Fibroblast of lung (primary cell): ENCODE results near the gene TGM2.

ENCODE experiments used
- EZH2 ChIP-seq: IDR thresholded peaks from 2 replicates; pipeline ENCODE4 v1.5.1; 2012; ENCODE audit warnings: low read length, control low read depth, mild to moderate bottlenecking; ENCODE audit errors: missing control alignments
- TF ChIP-seq, protein P1 (sequence below), 2 donors: IDR thresholded peaks in 1 of 2; conservative IDR thresholded peaks in 1 of 2; 1 replicate in 1 of 2; 2 replicates in 1 of 2; pipeline ENCODE4 v1.5.1; 2011 to 2012; ENCODE audit warnings: low read length in 2 of 2, control low read depth in 1 of 2, inconsistent platforms in 1 of 2, low read depth in 1 of 2, mild to moderate bottlenecking in 1 of 2

- TF ChIP-seq, protein P1, sequence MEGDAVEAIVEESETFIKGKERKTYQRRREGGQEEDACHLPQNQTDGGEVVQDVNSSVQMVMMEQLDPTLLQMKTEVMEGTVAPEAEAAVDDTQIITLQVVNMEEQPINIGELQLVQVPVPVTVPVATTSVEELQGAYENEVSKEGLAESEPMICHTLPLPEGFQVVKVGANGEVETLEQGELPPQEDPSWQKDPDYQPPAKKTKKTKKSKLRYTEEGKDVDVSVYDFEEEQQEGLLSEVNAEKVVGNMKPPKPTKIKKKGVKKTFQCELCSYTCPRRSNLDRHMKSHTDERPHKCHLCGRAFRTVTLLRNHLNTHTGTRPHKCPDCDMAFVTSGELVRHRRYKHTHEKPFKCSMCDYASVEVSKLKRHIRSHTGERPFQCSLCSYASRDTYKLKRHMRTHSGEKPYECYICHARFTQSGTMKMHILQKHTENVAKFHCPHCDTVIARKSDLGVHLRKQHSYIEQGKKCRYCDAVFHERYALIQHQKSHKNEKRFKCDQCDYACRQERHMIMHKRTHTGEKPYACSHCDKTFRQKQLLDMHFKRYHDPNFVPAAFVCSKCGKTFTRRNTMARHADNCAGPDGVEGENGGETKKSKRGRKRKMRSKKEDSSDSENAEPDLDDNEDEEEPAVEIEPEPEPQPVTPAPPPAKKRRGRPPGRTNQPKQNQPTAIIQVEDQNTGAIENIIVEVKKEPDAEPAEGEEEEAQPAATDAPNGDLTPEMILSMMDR (conservative IDR thresholded peaks at IDR 0.05 in 1 of 2, IDR thresholded peaks at IDR 0.05 in 1 of 2; ENCODE audit: low read depth in 1 of 2, low read length in 2 of 2), result no peak
- no peak for TF ChIP-seq EZH2
These were observed 75.0 kb downstream of the TGM2 start for GRCh38 chr20:38090061-38090460.
